ENCODE data around the gene FZR1. TPM values are rescaled to one million over a fixed set of nuclear protein-coding genes. Genes with fewer than 3 reads are reported as not detected.
A peak's percentile ranks its signal among the peaks of the same experiment; 100 is the strongest.

The FZR1 gene
- total RNA-seq, 2 donors from 2014 or later: 56.7 to 65.1 TPM

- H3K9me3 ChIP-seq (ENCODE audit: control insufficient read depth, low read length): no peaks in the 10 kb centered on the region
- no peaks in the 10 kb centered on the region for H3K27me3 Mint-ChIP-seq (ENCODE audit: insufficient read depth)
- H3K27me3 ChIP-seq (ENCODE audit: control insufficient read depth, insufficient read depth, low read length, poor library complexity, severe bottlenecking): no peaks in the 10 kb centered on the region
- peaks cover 29% of the 10 kb centered on the region for H3K36me3 ChIP-seq (ENCODE audit: control insufficient read depth, insufficient read depth, low read length)
- H3K27ac ChIP-seq (ENCODE audit: low read depth, low read length): no peak overlapping the region
- no peak overlapping the region for H3K9ac ChIP-seq (ENCODE audit: extremely low read depth, low read length, poor library complexity, severe bottlenecking)
- peaks cover 12% of the 10 kb centered on the region for H3K36me3 Mint-ChIP-seq (ENCODE audit: low read depth)
- H3K4me1 Mint-ChIP-seq: peaks cover 13% of the 10 kb centered on the region
- 96% methylated on average over 22 to 23 of the region's 23 CpGs for WGBS, 2 experiments (ENCODE audit: insufficient coverage in 1 of 2, insufficient read length in 1 of 2)
- no peaks in the 10 kb centered on the region for H3K9me3 Mint-ChIP-seq
- H3K4me3 Mint-ChIP-seq: peak overlapping the region; percentile 88
- H3K4me3 ChIP-seq (ENCODE audit: low read length): no peak overlapping the region
- TF ChIP-seq CTCF (conservative IDR thresholded peaks at IDR 0.05): no peak
- H3K27ac Mint-ChIP-seq: no peak overlapping the region
- H3K4me1 ChIP-seq (ENCODE audit: control insufficient read depth, insufficient read depth, low read length): no peaks in the 10 kb centered on the region
- no peak for DNase-seq
These were observed 2.8 kb downstream of the FZR1 start for GRCh38 chr19:3508771-3509535.

DNA sequence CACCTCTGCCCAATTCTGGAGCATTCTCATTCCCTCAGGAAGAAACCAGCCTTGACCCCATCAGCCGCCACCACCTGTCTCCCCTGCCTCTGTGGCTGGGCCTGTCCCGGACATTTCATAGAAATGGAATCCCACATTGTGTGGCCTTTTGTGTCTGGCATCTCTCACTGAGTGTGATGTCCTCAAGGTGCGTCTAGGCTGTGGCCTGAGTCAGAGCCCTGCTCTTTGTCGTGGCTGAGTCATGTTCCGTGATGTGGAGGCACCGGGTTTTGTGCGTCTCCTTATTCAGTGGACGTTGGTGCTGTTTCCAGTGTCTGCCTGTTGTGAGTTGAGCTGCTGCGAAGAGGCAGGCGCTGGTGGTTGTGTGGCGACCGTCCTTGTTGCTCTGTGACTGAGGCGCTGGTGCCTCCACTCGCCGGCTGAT lies 3.5 kb downstream of the FZR1 start:
- Histone ChIP-seq H3K27ac (ENCODE audit: low read depth, low read length) (no peak overlapping the region), H3K27me3 (ENCODE audit: control insufficient read depth, insufficient read depth, low read length, poor library complexity, severe bottlenecking) (no peaks in the 10 kb centered on the region), H3K4me3 (ENCODE audit: low read length) (no peak overlapping the region), H3K9me3 (ENCODE audit: control insufficient read depth, low read length) (no peaks in the 10 kb centered on the region), H3K4me1 (ENCODE audit: control insufficient read depth, insufficient read depth, low read length) (no peaks in the 10 kb centered on the region), H3K9ac (ENCODE audit: extremely low read depth, low read length, poor library complexity, severe bottlenecking) (no peak overlapping the region), H3K36me3 (ENCODE audit: control insufficient read depth, insufficient read depth, low read length) (peaks cover 29% of the 10 kb centered on the region)
- Mint-ChIP-seq H3K36me3 (ENCODE audit: low read depth) (peaks cover 12% of the 10 kb centered on the region), H3K27ac (peak overlapping the region; percentile 15), H3K9me3 (no peaks in the 10 kb centered on the region), H3K27me3 (ENCODE audit: insufficient read depth) (no peaks in the 10 kb centered on the region), H3K4me3 (no peak overlapping the region), H3K4me1 (peaks cover 13% of the 10 kb centered on the region)
- 95 to 96% methylated on average over 14 to 15 of the region's 15 CpGs for WGBS, 2 experiments (ENCODE audit: insufficient coverage in 1 of 2, insufficient read length in 1 of 2)
- no peak for DNase-seq
- TF ChIP-seq CTCF (conservative IDR thresholded peaks at IDR 0.05): no peak

GRCh38 chr19:3510727-3511126 lies 4.6 kb downstream of the FZR1 start:
- WGBS, 2 experiments (ENCODE audit: insufficient coverage in 1 of 2, insufficient read length in 1 of 2): 95 to 96% methylated on average over 20 to 22 of the region's 22 CpGs
- DNase-seq: no peak
- no peak overlapping the region for H3K9ac ChIP-seq (ENCODE audit: extremely low read depth, low read length, poor library complexity, severe bottlenecking)
- peaks cover 12% of the 10 kb centered on the region for H3K36me3 Mint-ChIP-seq (ENCODE audit: low read depth)
- peaks cover 30% of the 10 kb centered on the region for H3K36me3 ChIP-seq (ENCODE audit: control insufficient read depth, insufficient read depth, low read length)
- no peaks in the 10 kb centered on the region for H3K4me1 ChIP-seq (ENCODE audit: control insufficient read depth, insufficient read depth, low read length)
- H3K9me3 ChIP-seq (ENCODE audit: control insufficient read depth, low read length): no peaks in the 10 kb centered on the region
- H3K9me3 Mint-ChIP-seq: no peaks in the 10 kb centered on the region
- TF ChIP-seq CTCF (conservative IDR thresholded peaks at IDR 0.05): no peak
- H3K4me3 ChIP-seq (ENCODE audit: low read length): no peak overlapping the region
- H3K27ac ChIP-seq (ENCODE audit: low read depth, low read length): no peak overlapping the region
- H3K27ac Mint-ChIP-seq: peak overlapping the region; percentile 30
- no peak overlapping the region for H3K4me3 Mint-ChIP-seq
- peaks cover 8% of the 10 kb centered on the region for H3K4me1 Mint-ChIP-seq
- no peaks in the 10 kb centered on the region for H3K27me3 Mint-ChIP-seq (ENCODE audit: insufficient read depth)
- no peaks in the 10 kb centered on the region for H3K27me3 ChIP-seq (ENCODE audit: control insufficient read depth, insufficient read depth, low read length, poor library complexity, severe bottlenecking)
